ENCODE measurements around the gene NACC2. TPM values are rescaled to one million over a fixed set of nuclear protein-coding genes. Genes with fewer than 3 reads are reported as not detected.

NACC2 gene
- total RNA-seq, 1 donor from 2014 or later: 1.6 TPM

DNA sequence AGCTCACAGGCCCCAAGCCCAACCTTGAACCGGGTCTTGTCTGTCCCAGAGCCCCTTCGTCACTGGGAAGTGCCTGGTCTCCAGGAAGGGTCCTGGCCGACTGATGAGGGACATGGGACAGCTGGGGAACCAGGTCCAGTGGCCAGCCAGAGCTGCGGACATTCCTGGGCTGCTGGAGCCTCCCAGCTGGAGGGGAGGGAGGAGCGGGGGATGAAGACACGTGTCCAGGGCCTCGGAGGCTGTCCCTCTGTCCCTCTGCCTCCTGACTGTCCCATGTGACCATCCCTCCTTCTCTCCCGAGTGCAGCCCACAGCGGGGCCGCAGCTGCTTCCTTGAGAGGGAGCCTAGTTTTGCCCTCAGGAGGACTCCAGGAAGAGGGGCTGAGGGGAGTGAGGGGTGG, 92.2 kb downstream of the NACC2 start:
- POLR2A ChIA-PET: no interaction called here
- no peak for ATAC-seq (ENCODE audit: low read depth)

DNA sequence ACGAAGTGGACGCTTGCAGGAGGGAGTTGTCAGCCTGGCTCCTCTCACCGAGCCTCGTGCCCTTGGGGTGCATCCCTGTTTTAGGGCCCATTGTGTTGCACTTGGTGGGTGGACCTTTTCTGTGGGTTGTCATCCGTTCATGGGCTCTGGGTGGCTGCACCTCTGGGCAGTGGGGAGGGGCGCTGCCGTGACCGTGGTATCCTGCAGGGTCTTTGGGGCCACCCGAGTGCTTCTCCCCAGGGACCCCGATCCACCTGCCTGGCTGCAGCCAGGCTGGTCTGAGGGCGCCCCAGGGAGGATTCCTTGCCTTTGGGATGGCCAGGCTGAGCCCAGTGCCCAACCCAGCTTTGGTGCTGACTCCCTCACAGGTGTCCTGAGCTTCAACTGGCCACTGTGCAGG, 92.9 kb downstream of the NACC2 start:
- no peak overlapping the region for H3K4me3 Mint-ChIP-seq
- H3K4me1 Mint-ChIP-seq: peaks cover 3% of the 10 kb centered on the region
- CTCF ChIA-PET: no interaction called here
- TF ChIP-seq, protein P1, sequence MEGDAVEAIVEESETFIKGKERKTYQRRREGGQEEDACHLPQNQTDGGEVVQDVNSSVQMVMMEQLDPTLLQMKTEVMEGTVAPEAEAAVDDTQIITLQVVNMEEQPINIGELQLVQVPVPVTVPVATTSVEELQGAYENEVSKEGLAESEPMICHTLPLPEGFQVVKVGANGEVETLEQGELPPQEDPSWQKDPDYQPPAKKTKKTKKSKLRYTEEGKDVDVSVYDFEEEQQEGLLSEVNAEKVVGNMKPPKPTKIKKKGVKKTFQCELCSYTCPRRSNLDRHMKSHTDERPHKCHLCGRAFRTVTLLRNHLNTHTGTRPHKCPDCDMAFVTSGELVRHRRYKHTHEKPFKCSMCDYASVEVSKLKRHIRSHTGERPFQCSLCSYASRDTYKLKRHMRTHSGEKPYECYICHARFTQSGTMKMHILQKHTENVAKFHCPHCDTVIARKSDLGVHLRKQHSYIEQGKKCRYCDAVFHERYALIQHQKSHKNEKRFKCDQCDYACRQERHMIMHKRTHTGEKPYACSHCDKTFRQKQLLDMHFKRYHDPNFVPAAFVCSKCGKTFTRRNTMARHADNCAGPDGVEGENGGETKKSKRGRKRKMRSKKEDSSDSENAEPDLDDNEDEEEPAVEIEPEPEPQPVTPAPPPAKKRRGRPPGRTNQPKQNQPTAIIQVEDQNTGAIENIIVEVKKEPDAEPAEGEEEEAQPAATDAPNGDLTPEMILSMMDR (IDR thresholded peaks at IDR 0.05): no peak
- no peaks in the 10 kb centered on the region for H3K9me3 Mint-ChIP-seq
- no peaks in the 10 kb centered on the region for H3K36me3 Mint-ChIP-seq (ENCODE audit: low read depth)
- no peak for ATAC-seq (ENCODE audit: low read depth)
- H3K27me3 Mint-ChIP-seq: no peaks in the 10 kb centered on the region
- intact Hi-C loops (cut with micrococcal nuclease): no loop called here
- no peak overlapping the region for H3K27ac Mint-ChIP-seq
- DNase-seq: no peak
- POLR2A ChIA-PET: no interaction called here

More for the DNA sequence above, 92.2 kb downstream of the NACC2 start:
- H3K9me3 Mint-ChIP-seq: no peaks in the 10 kb centered on the region
- intact Hi-C loops (cut with micrococcal nuclease): no loop called here
- TF ChIP-seq, protein P1 (IDR thresholded peaks at IDR 0.05): no peak
- H3K4me1 Mint-ChIP-seq: peaks cover 3% of the 10 kb centered on the region
- H3K27ac Mint-ChIP-seq: no peak overlapping the region
- CTCF ChIA-PET: no interaction called here
- DNase-seq: no peak
- no peaks in the 10 kb centered on the region for H3K36me3 Mint-ChIP-seq (ENCODE audit: low read depth)
- H3K27me3 Mint-ChIP-seq: no peaks in the 10 kb centered on the region
- H3K4me3 Mint-ChIP-seq: no peak overlapping the region

DNA sequence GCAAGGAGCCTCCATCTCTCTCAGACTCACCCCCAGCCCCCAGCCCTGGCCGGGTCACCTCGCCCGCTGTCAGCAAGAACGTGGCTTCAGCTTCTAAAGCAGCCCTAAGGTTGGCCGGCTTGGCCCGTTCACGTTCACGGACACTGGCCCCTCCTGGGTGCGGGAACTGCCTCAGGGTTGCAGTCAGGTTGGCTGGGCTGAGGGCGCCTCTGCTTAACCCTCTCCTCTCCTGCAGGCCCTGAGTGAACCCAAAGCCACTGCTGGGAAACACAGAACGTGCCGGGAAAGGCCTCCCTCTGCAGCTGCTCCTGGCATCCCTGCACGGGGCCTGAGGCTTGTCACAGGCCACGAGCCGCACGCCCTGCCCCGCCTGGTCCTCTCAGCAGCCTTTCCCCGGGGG, 93.9 kb downstream of the NACC2 start:
- Mint-ChIP-seq H3K9me3 (no peaks in the 10 kb centered on the region), H3K4me1 (peaks cover 3% of the 10 kb centered on the region), H3K27ac (no peak overlapping the region), H3K27me3 (no peaks in the 10 kb centered on the region), H3K36me3 (ENCODE audit: low read depth) (no peaks in the 10 kb centered on the region), H3K4me3 (no peak overlapping the region)
- TF ChIP-seq, protein P1 (IDR thresholded peaks at IDR 0.05): no peak
- ATAC-seq (ENCODE audit: low read depth) (no peak), DNase-seq (no peak)
- intact Hi-C loops (cut with micrococcal nuclease): no loop called here
- ChIA-PET POLR2A (no interaction called here), CTCF (no interaction called here)

DNA sequence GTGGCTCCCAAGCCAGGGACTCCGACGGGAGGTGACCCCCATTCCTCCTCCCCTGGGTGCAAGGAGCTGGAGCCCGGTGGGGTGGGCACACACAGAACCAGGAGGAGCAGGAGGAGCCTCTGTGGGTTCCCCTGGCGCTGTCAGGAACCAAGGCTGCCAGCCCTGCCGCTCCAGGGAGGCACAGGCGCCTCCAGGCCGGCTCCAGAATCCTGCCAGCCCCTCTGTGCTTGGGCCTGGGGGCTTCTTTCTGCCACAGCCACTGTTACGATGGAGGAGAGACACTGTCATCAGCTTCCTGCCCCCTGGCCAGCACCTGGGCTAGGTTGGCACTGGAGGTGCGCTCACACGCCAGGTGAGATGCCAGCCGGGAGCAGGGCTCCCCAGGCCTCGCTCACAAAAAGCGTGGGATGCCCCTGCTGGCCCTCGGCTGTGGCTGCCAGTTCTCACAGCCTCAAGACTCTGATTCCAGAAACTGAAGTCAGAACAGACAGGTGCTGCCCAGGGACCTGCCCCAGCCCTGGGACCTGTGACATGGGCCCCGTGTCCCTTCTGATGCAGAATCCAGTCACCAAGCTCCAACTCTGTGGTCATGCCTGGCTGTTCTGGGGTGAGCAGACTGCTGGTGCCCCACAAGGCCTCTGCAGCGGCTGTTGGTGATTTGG, 96.5 kb downstream of the NACC2 start:
- Mint-ChIP-seq H3K27me3 (no peaks in the 10 kb centered on the region), H3K4me3 (no peak overlapping the region), H3K4me1 (peaks cover 1% of the 10 kb centered on the region), H3K36me3 (ENCODE audit: low read depth) (no peaks in the 10 kb centered on the region), H3K9me3 (no peaks in the 10 kb centered on the region), H3K27ac (no peak overlapping the region)
- POLR2A ChIA-PET: no interaction called here
- DNase-seq (no peak), ATAC-seq (ENCODE audit: low read depth) (no peak)
- intact Hi-C loops (cut with micrococcal nuclease): no loop called here
- CTCF ChIA-PET: no interaction called here
- TF ChIP-seq, protein P1 (IDR thresholded peaks at IDR 0.05): no peak

DNA sequence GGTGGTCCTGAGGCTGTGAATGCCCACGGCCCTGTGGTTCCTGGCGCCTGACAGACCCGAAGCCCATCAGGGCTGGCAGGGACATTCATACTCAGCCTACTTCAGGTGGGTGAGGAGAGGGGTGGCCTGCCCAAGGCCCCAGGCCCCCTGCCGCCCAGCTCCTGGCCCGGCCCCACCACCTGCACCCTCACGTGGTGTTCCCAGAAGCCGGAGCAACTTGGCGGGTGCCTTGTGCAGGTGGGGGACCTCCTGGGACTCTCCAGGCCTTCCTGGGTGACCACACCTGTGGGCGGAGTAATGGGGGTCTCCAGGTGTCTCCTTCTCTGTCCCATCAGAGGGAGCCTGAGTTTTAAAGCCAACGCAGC, 97.1 kb downstream of the NACC2 start:
- ATAC-seq (ENCODE audit: low read depth) (no peak), DNase-seq (no peak)
- ChIA-PET POLR2A (no interaction called here), CTCF (no interaction called here)
- H3K36me3 Mint-ChIP-seq (ENCODE audit: low read depth): no peaks in the 10 kb centered on the region
- TF ChIP-seq, protein P1 (IDR thresholded peaks at IDR 0.05): no peak
- intact Hi-C loops (cut with micrococcal nuclease): no loop called here
- H3K9me3 Mint-ChIP-seq: no peaks in the 10 kb centered on the region
- H3K27me3 Mint-ChIP-seq: no peaks in the 10 kb centered on the region
- H3K4me3 Mint-ChIP-seq: no peak overlapping the region
- H3K4me1 Mint-ChIP-seq: peaks cover 1% of the 10 kb centered on the region
- H3K27ac Mint-ChIP-seq: no peak overlapping the region
